LoVo (cell line): Measurements from ENCODE around the gene CES3.
"Not testable (repeated sequence)": the region's sequence is repeated elsewhere in the genome, so short reads cannot be mapped to it uniquely, and the experiment has no call there.

Experiments used
- DNase-seq: peaks from one replicate; pipeline ENCODE4 v3.0.0-alpha.2; 2016; ENCODE audit warnings: low spot score

CES3 gene

GRCh38 chr16:66945939-66946338, 15.1 kb upstream of the CES3 start:
- DNase-seq, result no peak

- no peak for DNase-seq
Observed at GRCh38 chr16:66946541-66946940, 14.5 kb upstream of the CES3 start.

- DNase-seq, result no peak
Observed at GRCh38 chr16:66946974-66947301, 14.1 kb upstream of the CES3 start.

- DNase-seq, result peak; percentile 84
Observed at GRCh38 chr16:66947302-66948065, 13.6 kb upstream of the CES3 start.

- DNase-seq, result no peak
Observed at GRCh38 chr16:66948134-66948836, 12.8 kb upstream of the CES3 start.

- no peak for DNase-seq
Observed at GRCh38 chr16:66948837-66949225, 12.2 kb upstream of the CES3 start.

- DNase-seq, result no peak
Observed at GRCh38 chr16:66949472-66949871, 11.6 kb upstream of the CES3 start.

GRCh38 chr16:66950437-66950836, 10.6 kb upstream of the CES3 start:
- no peak for DNase-seq

- no peak for DNase-seq
Observed at GRCh38 chr16:66950971-66951790, 9.9 kb upstream of the CES3 start.

- DNase-seq, result no peak
Observed at GRCh38 chr16:66952430-66953110, 8.5 kb upstream of the CES3 start.

- peak; percentile 80 for DNase-seq
Observed at GRCh38 chr16:66953462-66954096, 7.5 kb upstream of the CES3 start.

- peak; percentile 77 for DNase-seq
Observed at GRCh38 chr16:66954097-66954659, 6.9 kb upstream of the CES3 start.

GRCh38 chr16:66955363-66956153, 5.5 kb upstream of the CES3 start:
- DNase-seq, result not testable (repeated sequence)

- DNase-seq, result not testable (repeated sequence)
Observed at GRCh38 chr16:66956154-66956457, 5.0 kb upstream of the CES3 start.

GRCh38 chr16:66958857-66959703, 2.0 kb upstream of the CES3 start:
- DNase-seq, result no peak

- DNase-seq, result no peak
Observed at GRCh38 chr16:66959704-66960161, 1.3 kb upstream of the CES3 start.

- no peak for DNase-seq
Observed at GRCh38 chr16:66960270-66960669, 796 bp upstream of the CES3 start.

GRCh38 chr16:66961914-66962313, 848 bp downstream of the CES3 start:
- DNase-seq, result no peak

GRCh38 chr16:66964049-66964448, 3.0 kb downstream of the CES3 start:
- no peak for DNase-seq

GRCh38 chr16:66968847-66969246, 7.8 kb downstream of the CES3 start:
- no peak for DNase-seq
